Stimulated activated CD8-positive, alpha-beta memory T cell treated with anti-CD3 and anti-CD28 coated beads, Interleukin-4, amount 100 ng/mL, for 4 hours (primary cell): ENCODE data around the gene SLC36A2.

Experiments
- DNase-seq, 2 donors: peaks; one replicate each; pipeline ENCODE4 v3.0.0-alpha.2; 2020; ENCODE audit warnings: low read depth in 2 of 2, low spot score in 1 of 2

SLC36A2 gene

DNA sequence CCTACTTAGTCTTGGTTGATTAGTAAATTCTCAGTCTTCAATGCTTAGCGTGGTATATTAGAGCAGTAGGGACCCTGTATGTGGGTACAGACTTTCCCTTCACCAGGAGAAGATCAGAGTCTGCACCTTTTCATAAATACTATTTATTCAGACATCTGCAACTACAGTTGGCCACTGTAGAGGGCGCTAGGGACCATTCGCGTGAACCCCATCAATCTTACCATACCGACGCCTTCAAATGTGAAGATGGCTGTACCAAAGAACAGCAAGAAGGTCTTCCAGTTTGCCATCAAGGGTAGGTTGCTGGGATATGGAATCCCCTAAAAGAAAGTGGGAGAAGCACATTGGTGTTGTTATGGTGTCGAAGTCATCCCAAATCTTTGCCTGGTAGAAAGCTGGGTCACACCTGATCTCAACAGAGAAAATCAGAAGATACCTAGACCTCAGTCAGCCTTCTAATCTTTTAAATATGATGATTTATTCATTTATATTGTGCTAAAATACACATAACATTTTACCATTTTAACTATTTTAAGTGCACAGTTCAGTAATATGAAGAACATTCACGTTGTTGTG is 62.9 kb downstream of the SLC36A2 start:
- no peak for DNase-seq

DNA sequence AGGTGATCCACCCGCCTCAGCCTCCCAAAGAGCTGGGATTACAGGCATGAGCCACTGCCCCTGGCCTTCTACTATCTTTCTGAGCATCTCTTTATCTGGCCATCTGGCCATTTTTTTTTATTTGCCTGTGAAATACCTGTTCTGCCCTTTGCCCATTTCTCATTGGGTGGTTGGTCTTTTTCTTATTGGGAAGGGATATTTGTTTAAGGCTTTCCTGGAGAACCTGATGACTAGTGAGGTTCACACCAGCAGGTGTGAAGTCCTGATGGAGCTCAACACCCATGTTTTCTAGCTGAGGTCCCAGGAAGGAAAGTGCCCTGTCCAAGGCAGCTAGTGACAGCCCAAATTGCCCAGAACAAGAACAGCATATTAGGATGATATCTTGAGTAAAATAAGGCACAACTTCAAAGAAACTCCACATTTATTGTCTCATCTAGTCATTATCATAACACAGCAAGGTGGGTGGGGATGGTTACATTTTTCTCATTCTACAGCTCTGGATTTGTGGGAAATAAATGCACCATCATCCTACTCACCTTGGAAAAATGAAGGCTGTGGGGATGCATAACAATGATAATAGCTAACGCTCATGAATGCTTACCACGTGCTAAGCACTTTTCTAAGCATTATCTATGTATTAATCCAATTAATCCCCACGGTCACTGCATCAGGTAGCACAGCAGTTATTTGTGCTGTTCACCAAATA is 64.1 kb downstream of the SLC36A2 start:
- no peak for DNase-seq

DNA sequence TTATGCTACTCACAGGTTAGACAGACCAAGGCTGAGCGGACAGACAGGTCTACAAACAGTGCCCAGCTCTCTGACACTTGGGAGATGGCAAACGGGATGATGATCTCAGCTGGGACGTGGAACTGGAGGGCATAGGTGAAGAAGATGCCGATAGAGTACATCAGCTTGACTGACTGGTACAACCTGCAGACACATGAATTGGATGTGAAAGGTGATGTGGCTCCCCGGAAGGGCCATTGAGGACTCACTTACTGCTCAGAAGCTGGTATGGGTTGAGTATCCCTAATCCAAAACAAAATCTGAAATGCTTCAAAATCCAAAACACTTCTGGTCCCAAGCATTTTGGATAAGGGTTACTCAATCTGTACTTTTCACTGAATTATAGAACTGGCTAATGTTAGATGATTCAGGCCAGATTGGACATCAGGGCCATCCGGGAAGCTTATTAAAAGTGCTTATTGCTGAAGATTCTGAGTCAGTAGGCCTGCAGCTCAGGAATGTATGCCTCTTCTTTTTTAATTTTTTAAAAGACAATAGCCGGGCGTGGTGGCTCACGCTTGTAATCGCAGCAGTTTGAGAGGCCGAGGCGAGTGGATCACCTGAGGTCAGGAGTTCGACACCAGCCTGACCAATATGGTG is 66.2 kb downstream of the SLC36A2 start:
- DNase-seq = no peak

DNA sequence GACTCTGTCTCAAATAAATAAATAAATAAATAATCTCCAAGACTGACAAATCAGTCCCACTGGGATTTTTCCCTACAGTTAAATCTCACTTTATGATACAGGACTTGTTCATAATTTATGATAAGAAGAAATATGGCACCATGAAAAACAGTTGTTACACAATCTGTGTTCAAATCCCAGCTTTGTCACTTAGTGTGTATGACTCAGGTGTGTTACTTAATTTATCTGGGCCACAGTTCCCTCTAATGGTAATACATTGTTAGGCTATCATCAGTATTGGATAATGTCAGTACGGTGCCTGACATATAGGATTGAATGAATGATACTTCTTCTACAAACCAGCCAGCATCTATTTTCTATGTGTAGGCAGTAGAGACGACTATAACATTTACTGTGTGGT is 66.9 kb downstream of the SLC36A2 start:
- no peak for DNase-seq

DNA sequence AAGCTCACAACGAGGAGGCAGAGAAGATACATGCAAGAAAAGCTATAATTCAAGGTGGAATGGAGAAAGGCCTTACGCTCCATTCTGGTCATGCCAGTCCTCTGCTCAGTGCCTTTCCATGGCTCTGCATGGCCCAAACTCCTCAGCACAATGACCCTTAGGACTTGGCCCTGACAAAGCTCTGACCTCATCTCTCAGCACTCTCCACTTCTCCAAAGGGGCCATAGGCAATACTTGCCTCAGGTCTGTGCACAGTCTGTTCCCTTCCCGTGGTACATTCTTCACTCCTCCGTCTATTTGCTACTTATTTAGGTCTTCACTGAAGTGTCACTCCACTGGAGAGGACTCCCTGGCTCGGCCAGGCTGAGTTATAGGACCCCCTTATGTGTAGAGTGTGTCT is 68.5 kb downstream of the SLC36A2 start:
- no peak for DNase-seq

DNA sequence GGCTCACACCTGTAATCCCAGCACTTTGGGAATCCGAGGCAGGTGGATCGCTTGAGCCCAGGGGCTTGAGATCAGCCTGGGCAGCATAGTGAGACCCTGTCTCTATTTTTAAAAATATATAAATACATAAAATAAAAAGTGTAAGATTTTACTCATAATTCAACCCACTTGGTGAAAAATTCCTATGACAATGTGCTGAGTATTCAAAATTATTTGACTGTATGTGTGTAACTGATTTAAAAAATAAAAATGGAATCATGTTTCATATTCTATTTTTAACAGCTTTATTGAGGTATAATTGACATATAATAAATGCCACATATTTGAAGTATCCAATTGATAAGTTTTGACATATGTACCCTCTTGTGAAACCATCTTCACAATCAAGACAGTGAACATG is 71.6 kb downstream of the SLC36A2 start:
- DNase-seq = no peak

DNA sequence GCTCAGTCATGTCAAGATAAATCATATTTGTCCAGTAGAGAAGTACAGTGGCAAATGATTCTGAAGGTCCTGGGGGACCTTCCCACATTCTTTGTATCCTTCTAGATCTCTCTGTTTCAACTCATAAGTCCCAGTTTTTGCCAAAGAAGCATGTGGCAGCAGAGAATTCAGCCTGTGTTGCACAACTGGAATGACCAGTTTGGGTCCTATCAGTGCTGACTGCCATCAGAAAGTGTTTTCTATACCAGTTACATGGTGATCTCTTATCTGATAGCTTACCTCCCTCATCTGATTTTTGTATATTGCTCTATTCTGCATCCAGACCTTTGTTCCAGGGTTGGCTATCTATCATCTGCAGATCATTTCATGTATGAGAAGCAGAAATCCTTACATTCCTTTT is 72.7 kb downstream of the SLC36A2 start:
- no peak for DNase-seq

DNA sequence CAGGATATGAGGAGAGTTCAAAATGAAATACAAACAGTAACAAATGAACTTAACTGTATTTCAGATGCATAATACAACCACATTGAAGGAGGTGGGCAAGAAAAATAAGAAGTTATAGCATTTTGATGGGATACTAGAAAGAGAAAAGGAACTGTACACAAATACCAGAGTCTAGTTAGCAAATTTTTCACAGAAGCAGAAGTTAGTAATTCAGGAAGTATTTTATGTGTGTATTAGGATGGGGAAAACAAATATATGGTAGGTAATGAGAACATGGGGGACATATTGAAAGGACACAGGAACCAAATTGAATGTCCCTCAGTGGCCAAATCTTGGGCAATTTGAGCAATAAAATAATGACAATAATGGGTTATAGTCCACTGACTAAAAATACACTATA is 76.0 kb downstream of the SLC36A2 start:
- no peak for DNase-seq

DNA sequence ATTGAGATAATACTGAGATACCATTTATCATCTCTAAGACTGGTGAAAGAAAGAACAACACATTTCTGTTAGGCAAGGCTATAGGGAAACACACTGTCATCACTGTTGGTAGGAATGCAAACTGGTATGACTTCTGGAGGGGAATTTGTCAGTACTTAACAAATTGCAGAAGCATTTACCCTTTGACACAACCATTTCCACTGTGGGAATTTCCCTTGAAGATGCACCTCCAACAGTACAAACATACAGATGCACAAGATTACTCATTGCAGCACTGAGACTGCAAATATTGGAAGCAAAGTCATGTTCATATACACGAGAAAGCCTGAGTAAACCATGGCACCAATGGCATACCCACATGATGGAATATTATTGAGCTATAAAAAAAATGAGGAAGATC is 76.8 kb downstream of the SLC36A2 start:
- no peak for DNase-seq

DNA sequence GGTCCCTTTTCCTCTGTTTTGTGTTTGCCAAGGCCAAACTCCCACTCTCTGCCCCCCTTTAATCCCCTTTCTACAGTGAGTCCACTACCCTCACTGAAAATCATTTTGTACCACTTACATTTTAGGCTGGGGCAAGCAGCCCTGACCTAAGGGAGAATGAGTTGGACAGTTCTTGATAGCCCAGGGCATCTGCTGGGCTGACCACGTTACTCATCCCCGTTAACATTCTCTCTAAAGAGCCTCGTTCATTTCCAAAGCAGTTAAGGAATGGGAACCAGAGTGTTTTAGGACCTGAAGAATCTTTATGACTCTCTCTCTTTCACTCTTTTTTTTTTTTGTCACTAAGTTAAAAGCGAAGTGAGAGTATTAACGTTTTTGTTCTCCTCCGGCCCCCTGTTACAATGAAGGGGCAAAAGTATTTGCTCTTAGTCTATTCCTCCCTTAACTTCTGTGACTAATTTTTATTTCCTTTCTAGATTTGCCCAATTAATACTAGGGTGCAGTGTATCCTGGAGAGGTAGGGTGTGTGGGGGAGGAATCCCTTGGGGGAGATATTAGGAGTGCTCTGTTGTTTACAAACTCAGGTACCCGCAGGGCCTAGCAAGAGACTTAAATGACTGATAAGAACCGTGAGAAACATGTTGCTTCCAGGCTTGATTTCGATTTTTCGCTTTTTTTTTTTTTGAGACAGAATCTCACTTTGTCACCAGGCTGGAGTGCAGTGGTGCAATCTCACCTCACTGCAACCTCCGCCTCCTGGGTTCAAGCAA is 79.7 kb downstream of the SLC36A2 start:
- DNase-seq = no peak
